HG03045 (cell line): ENCODE results near the gene STK4.

Experiments
- ATAC-seq: cut with Tn5 transposase; IDR thresholded peaks from one replicate; pipeline ENCODE4 v1.9.1; 2021; ENCODE audit warnings: mild to moderate bottlenecking, moderate library complexity; ENCODE audit not compliant: unreplicated experiment

The STK4 gene

DNA sequence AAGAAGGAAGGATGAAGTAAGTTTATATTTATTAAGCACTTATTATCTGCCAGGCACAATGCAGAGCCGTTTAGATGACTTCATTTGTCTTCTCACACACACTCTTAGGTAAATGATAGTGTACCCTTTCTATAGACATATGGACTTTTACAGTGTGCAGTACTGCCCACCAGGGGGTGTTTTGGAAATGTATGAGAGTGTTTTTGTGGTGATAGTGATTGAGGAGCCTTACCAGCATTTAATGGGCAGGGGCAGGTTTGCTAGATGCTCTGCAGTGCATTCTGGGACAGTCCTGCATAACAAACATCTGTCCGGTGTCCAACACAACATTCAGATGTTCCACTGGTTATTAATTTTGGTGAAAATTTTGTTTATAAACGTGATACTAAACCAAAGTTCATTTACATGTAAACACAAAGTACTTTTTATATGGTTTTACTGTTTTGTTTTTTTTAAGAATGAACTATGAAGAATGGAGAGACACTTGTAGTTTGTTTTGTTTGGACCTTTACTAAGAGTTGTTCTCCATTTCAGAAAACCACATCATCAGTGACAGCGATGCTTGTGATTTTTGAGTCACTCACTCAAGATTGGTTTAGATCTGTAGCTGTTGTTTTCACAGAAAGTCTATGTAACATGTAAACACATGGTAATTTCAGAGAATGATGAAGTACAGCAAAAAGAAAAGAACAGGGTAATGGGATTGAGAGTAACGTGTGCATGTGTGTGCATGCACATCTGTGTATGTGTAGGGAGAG, 114.7 kb downstream of the STK4 start:
- no peak for ATAC-seq

DNA sequence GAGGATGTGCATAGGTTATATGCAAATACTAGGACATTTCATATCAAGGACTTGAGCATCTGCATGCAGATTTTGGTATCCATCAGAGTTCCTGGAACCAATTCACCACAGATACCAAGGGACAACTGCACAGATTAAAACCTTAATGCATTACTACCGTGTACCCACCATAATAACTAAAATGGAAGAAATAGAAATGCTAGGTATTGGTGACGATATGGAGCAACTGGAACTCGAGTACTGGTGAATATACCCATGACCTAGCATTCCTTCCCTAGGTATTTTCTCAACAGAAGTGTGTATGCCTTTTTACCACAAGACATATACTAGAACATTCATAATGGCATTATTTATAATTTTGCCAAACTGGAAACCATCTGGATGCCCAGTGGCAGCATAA, 116.2 kb downstream of the STK4 start:
- no peak for ATAC-seq

DNA sequence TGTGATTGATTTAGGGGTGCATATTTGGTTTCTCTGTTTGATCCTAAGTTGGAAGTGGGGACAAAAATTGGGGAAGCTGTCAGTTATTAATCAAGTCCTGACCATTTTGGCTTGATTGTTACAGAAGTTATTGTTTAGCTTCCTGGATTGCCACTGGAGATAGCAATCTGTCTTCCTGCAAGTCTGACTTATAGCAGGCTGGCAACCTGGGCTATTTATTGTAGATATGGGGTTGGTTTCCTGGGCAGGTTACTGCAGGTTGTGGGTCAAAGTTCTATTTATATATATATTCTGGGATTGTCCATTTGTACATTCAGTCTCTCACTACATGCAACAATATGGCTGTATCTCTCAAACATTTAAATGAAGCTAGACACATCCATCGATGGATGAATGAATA, 116.8 kb downstream of the STK4 start:
- ATAC-seq: no peak

DNA sequence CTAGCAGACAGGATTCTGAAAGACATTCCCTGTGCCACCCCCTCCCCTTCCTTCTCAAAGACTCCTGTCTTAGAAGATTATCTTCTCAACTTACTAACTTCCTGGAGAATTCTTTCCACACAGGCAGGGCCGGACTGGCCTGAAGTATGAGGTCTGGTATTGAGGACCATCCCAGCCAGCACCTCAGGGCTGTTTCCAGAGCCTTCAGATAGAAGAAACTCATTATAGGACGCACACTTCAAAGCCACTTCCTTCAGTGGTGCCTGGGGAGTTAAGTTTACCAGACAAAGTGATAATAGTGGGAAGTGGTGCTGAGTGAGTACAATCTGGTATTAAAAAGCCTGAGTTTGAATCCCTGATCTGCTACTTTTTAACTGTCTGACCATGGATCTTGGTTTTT, 119.0 kb downstream of the STK4 start:
- ATAC-seq: no peak

DNA sequence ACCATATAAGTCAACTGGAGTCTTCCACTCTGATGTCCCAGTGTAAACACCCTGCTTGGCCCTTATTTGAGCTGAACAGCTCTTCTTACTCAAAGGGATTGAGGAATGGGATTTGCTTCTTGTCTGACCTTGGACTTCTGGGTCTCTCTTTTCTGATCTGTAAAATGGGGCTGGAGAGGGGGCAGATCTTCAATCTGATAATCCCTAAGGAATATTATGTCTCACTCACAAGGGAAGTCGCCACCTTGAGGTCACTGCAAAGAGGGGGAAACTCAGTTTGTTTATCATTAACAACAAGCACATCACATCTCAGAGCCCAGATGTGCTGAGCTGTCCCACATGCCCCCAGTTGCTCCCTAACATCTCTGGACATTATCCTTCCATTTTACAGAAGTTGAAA, 119.6 kb downstream of the STK4 start:
- no peak for ATAC-seq

DNA sequence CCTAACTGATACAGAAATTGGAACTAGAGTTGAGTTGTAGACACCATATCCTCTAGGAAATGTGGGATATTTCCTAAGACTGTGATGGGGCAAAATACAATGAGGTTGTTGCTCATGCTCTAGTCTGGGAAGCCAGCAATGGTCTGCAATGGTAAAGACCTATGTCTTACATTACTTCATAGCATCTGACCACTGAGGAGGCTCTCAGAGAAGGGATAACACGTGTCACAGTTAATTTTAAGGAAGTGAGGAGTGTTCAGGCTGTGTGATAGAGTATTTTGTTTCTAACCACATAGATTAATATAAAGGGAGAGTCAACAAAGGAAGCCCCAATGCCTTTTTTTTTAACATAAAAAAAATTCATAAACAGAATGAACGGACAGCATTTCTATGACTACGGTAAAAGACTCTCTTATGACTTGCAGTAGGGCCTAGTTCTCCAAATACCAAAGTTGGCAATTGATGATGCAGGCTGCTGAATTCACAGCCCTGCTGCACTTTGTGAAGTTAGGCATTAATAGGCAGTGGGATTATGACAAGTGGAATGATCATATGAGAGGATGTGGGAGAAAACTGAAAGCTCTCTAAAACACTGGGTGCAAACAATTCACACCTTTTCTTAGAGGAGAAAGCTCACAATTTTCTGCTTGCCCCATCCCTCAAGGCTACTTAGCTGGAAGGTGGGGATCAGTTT, 120.9 kb downstream of the STK4 start:
- no peak for ATAC-seq

DNA sequence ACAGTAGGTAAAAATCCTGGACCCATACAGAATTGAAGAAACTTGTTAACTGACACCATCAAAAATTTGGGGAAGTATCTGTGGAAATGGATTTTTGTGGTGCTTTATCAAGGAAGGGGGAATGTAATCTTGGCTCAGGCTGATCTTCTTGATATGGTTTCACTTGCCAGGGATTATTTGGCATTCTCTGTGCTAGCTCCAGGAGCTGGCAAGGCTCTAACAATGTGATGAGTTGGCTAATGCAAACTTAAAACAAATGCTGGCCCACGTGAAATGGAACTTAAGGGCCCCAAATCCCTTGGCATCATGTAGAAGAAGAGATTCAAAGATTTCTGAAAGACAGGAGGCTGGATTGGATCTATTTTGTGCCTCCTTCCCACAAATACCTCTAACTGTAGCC, 121.5 kb downstream of the STK4 start:
- ATAC-seq: no peak

DNA sequence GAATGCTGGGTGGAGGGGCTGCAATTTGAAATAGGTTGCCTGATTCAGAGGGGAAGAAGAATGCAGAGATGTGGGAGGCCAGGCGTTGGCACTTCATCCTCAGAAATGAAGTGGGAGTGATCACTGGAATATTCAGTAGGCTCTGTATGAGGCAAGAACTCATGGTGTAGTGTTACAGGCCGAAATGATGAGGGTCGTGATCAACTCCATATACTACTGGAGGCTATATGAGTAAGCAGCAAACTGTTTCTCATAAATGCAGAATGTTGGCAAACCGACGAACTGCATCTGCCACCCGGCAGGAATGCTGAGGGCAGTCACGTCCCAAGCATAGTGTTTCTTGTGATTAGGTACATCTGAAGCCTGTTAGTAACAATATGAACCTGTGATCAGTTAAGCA, 121.9 kb downstream of the STK4 start:
- ATAC-seq: no peak

DNA sequence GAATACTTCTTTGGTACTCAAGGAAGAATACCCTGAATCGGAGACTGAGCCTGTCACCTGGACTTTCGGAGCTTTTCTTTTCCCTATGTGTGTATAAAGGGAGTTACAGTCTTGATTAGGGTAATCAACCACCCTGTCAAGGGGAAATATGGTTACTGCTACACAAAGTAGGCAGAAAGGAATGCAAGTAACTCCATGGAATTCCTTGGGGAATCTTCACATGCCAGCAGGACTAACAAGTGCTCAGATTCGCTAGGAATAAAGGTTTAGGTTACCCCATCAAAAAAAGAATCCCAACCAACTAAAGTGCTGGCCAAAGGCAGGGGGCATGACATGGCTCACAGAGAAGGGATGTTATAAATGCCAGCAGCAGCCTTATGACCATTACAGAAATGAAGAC, 124.2 kb downstream of the STK4 start:
- no peak for ATAC-seq

DNA sequence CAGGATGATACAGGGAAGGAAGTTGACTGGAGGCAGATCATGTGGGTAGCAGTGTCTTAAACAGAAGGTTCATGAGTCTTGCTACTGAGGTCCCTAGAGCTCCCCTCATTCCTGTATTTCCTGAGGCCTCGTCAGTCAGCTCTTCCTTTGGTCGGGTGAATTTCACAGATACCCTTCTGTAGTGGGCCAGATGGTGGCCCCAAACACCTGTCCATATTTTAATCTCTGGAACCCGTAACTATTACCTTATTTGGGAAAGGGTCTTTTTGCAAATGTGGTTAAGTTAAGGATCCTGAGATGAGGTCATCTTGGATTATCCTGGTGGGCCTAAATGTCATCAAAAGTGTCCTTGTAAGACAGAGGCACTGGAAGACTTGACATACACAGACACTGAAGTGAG, 125.1 kb downstream of the STK4 start:
- no peak for ATAC-seq

DNA sequence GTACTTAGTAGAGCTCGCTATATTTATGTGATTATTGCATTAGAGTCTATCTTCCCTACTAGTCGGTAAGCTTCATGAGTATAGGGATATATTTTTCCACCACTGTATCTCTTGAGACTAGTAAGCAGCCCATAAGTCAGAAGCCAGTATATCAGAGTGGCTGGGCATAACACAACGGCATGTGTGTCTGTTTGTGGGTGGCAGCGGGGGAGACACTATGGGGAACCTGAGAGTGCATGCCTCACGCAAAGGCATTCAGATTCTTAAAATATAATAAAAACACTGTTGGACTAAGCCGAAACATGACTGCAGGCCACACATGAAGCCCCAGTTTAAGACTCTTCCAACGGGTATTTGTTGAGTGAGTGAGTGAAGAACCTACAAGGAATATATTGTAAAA, 126.6 kb downstream of the STK4 start:
- no peak for ATAC-seq

DNA sequence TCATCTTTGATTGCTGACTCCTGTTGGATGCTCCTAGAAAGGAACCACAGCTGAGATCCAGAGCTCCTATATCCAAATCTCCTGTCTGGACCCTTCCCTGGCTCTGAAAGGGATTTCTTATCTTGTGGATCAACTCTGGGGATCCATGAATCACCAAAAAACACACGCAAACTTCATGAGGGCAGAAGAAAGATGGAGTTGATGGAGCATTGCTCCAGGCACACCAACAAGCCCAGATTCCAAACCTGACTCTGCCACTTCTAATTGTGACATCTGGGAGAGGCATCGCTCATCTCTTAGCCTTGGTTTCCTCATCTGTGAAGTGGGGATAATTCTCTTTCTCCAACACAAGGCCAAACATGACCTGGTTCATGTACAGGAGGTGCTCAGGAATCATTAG, 127.9 kb downstream of the STK4 start:
- ATAC-seq: no peak

DNA sequence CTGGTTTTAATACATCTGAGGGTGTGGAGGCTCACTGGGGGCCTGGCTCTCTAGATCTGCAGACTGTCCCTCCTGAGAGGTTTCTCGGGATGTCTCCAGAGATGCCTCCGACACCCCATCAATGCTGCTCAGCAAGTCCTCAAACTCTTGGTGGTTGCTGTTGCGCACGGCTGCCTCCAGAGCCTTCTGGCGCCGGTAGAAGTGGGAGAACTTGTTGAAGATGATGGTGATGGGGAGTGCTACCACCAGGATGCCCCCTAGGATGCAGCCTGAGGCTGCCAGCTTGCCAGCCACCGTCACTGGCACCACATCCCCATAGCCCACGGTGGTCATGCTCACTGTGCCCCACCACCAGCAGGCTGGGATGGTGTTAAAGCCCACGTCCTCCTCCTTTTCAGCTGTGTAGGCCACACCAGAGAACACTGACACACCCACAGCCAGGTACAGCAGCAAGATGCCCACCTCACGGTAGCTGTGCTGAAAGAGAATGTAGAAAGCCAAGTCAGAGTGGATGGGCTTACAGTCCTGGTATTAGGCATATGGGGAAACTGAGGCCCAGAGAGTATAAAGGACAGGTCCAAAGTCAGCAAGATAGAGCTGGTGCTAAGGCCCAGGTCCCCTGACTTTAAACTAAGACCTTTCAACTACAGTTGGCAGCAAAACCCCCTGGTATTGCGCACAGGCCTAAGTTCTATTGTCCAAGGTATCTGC, 128.7 kb downstream of the STK4 start:
- no peak for ATAC-seq

DNA sequence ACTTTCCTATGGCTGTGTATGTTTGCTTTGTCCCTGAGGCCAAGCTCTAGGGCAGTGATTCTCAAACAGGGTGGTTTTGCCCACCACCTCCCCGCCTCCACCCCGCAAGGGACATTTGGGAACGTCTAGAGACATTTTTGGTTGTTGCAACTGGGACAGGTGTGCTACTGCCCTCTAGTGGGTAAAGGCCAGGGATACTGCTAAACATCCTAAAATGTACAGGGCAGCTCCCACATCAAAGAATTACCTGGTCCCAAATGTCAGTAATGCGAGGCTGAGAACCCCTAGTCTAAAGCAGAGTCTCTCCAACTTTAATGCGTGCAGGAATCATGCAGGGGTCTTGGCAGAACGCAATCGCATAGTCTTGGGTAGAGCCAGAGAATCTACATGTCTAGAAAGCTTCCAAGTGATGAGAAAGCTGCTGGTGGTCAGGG, 129.5 kb downstream of the STK4 start:
- no peak for ATAC-seq

DNA sequence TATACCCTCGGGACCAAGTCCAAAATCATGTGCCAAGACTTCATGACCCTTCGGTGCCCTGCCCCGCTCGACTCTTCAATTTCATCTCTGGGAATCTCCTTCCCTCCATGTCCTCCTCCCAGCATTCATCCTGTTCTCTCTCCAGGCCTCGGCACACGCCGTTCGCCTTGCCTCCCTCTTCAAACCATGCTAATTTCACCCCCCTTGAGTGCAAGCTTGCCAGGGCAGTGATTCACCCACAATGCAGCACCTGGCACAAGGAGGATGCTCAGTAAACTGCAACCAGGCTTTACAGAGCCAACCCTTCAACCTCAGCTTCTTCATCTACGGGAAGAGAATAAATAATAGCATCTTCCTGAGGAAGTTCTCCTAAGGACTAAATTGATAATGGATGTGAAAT, 130.5 kb downstream of the STK4 start:
- ATAC-seq: no peak

DNA sequence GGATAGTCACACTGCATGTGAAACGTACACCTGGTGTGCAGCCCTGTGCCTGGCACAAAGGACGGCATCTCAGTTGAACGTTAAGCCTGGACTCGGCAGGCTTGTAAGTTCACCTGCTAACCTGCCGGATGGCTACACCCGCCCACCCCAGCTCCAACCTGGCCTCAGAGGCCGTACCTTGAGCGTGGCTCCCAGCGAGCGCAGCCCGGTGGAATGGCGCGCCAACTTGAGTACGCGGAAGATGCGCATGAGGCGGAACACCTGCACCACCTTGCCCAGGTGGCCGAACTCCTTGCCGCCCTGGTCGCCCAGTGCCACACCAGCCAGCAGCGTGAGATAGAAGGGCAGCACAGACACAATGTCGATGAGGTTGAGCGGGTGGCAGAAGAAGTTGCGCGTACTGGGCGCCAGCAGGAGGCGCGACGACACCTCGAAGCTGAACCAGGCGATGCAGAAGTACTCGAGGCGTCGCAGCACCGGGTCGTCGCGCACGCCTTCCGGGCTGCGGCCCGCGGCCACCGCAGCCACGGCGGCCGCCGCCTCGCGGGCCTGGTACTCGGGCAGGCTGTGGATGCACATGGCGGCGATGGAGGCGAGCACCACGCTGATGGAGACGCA, 131.3 kb downstream of the STK4 start:
- ATAC-seq: no peak

DNA sequence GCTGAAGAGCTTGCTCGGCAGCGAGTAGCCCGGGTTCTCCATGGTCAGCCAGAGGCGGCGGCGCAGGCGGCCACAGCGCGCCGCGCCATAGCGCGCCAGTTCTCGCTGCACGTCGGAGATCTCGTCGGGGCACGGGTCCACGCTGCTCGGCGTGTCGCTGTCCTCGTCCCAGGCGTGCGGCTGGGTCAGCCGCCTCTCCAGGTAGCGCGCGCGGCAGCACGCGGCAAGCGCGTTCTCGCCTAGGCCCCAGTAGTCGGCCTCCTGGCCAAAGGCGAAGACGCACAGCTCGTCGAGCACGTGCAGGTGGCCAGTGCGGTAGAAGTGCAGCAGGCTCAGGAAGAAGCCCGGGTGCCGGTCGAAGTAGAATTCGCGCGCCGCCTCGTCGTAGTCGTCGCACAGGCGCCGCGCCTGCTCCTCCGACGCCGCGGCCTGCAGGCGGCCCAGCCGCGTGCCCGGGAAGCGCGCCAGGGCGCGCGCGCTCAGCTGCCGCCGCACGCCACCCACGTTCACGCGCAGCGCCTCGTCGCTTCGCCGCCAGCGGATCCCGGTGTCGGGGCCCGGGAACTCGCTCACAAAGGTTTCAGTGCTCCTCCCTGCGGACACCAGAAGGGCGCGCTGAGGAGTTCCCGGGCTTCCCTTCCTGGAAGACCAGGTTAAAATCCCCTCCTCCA, 131.9 kb downstream of the STK4 start:
- ATAC-seq: no peak

DNA sequence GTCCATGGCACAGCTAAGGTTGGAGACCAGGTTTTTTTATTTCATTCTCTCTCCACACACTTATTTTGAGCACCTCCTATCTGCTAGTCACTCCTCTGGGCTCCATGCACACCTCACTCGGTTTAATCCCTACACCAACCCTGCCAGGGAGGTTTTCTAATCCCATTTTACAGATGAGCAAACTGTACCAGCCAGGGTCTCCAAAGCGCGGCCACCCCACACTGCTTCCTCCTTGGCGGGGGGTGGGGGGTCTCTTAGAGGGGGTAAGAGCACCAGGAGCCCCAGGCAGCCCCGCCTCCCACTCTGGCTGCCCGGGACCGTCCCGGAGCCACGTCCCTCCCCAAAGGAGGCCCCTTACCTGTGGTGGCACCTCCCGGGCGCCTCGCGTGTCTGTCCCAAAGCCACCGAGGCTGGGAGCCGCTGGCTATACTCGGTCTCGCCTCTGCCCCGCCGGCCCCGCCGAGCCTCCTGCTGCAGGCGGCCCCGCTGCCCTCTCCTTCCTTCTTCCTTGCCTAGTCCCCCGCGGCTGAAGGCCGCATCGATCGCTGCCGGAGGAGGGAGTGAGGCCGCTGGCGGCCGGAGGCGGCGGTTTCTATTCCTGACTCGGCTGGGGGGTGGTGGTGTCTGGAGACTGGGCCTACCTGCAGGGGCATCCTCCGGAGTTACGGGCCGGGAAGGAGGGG, 134.4 kb downstream of the STK4 start, which contains the start of gene KCNS1:
Gene KCNS1, minus strand, starts transcription at position 565 of the 683 bp plus-strand sequence. CDS start 1,891 bp downstream, outside the sequence.
- ATAC-seq: no peak

DNA sequence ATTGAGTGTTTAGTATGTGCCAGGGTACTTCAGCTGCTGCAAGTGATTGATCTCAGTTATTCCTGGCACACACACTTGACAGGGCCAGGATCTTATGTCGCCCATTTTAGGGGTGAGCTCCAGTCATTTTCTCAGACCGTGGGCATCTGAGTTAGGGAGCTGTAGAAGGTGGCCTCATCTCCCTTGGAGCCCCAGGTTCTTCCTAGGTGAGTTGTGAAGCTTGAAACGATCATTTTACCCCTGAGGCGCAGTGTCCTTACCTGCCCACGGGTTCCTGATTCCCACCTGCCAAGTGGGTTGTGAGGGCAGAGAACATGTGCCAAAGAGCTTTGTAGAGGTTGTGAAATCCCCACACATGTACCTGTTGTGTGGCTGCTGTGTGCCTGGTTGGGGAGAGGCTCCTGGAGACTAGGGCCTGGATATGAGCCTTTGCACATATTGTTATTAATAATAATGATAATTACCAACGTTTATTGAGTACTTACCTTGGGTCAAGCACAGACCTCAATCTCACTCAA, 135.1 kb downstream of the STK4 start:
- no peak for ATAC-seq

DNA sequence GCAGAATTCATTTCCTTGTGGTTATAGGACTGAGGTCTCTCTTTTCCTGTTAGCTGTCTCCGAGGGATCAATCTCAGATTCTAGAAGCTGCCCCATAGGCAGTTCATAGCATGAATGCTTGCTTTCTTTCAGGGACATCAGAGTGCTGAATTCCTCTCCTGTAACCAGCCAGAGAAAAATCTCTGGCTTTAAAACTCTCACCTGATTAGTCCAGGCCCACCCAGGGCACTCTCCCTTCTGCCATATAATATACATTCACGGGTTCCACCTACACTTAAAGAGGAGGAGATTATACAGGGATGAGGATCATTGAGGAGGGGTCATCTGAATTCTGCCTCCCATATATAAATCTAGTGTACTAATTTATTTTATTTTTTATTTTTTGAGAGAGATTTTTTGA, 136.8 kb downstream of the STK4 start:
- no peak for ATAC-seq
